Endothelial cell of umbilical vein (primary cell): ENCODE measurements around the gene CTTNBP2NL.

ENCODE experiments used
- EZH2 ChIP-seq: IDR thresholded peaks from 2 replicates; pipeline ENCODE4 v1.6.1; 2012; ENCODE audit warnings: borderline replicate concordance, low read depth, mild to moderate bottlenecking, moderate library complexity, low read length, inconsistent platforms; ENCODE audit not compliant: severe bottlenecking
- POLR2A ChIP-seq: IDR thresholded peaks from 2 replicates; pipeline ENCODE4 v1.6.1; 2012; ENCODE audit warnings: low read depth, mild to moderate bottlenecking, control low read depth, low read length
- POLR2AphosphoS5 ChIP-seq: IDR thresholded peaks from 2 replicates; pipeline ENCODE4 v1.6.1; 2012; ENCODE audit warnings: low read depth, mild to moderate bottlenecking, control low read depth, low read length, moderate library complexity; ENCODE audit not compliant: insufficient read depth
- TF ChIP-seq, protein P1 (sequence below), 2 donors: IDR thresholded peaks; 1 replicate in 1 of 2; 2 replicates in 1 of 2; pipeline ENCODE4 v1.5.1; 2011; ENCODE audit warnings: low read length in 2 of 2, mild to moderate bottlenecking in 2 of 2, moderate library complexity in 2 of 2, control low read depth in 1 of 2, inconsistent platforms in 1 of 2, low read depth in 1 of 2; ENCODE audit not compliant: insufficient read depth in 1 of 2; ENCODE audit errors: extremely low read depth in 1 of 2
- TF ChIP-seq, protein P2 (sequence below): IDR thresholded peaks from 2 replicates; pipeline ENCODE4 v1.6.1; 2011; ENCODE audit not compliant: insufficient read depth, insufficient read length

DNA sequence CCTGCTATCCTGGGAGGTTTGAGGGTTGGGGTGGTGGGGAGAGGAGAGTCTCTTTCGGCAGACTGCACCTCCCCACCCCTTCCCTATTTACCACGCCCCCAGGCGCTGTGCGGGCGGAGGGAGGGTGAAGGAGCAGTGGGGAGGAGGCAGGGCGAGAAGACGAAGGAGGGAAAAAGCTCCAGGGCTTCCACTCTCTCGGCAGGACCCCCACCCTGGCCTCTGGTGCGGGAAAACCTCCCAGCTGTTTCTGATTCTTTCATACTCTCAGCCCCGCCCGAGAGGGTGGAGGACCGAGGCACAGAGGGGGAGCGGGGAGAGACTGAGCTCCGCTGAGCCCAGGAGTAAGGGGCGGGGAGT lies 111.9 kb downstream of the CTTNBP2NL start:
- TF ChIP-seq, protein P1, sequence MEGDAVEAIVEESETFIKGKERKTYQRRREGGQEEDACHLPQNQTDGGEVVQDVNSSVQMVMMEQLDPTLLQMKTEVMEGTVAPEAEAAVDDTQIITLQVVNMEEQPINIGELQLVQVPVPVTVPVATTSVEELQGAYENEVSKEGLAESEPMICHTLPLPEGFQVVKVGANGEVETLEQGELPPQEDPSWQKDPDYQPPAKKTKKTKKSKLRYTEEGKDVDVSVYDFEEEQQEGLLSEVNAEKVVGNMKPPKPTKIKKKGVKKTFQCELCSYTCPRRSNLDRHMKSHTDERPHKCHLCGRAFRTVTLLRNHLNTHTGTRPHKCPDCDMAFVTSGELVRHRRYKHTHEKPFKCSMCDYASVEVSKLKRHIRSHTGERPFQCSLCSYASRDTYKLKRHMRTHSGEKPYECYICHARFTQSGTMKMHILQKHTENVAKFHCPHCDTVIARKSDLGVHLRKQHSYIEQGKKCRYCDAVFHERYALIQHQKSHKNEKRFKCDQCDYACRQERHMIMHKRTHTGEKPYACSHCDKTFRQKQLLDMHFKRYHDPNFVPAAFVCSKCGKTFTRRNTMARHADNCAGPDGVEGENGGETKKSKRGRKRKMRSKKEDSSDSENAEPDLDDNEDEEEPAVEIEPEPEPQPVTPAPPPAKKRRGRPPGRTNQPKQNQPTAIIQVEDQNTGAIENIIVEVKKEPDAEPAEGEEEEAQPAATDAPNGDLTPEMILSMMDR (IDR thresholded peaks at IDR 0.05; ENCODE audit: extremely low read depth in 1 of 2, insufficient read depth in 1 of 2, low read depth in 1 of 2, low read length in 2 of 2) = no peak
- TF ChIP-seq POLR2A = no peak
- no peak for TF ChIP-seq POLR2AphosphoS5
- TF ChIP-seq, protein P2, sequence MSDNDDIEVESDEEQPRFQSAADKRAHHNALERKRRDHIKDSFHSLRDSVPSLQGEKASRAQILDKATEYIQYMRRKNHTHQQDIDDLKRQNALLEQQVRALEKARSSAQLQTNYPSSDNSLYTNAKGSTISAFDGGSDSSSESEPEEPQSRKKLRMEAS = no peak
- TF ChIP-seq EZH2 = no peak
